Smooth muscle cell of the coronary artery (primary cell): ENCODE results near the gene NUDT22. TPM values are rescaled to one million over a fixed set of nuclear protein-coding genes. Genes with fewer than 3 reads are reported as not detected.

Experiments
- total RNA-seq: library from RNA; depleted of rRNA; stranded (reverse); fragments of >200 nt; gene quantifications from 2 replicates; pipeline ENCODE4 v1.2.3, GENCODE V29; 2014; ENCODE audit warnings: low replicate concordance

NUDT22 gene
- 34.6 and 72.8 TPM in 2 replicates for total RNA-seq

GRCh38 chr11:64225608-64226506, at the start of gene NUDT22, which contains the start of gene TRPT1:
NUDT22 (plus strand) TSS chr11:64226274; CDS start chr11:64226653, 379 bp downstream.
TRPT1 (minus strand) TSS chr11:64226186; CDS start chr11:64225860, 326 bp downstream.

GRCh38 chr11:64185693-64186491, 40.2 kb upstream of the NUDT22 start, which contains the start of gene STIP1:
STIP1 (plus strand) TSS chr11:64186171; CDS start chr11:64186262, 91 bp downstream.

GRCh38 chr11:64206457-64207255, 19.4 kb upstream of the NUDT22 start, which contains the start of gene FERMT3:
FERMT3 (plus strand) TSS chr11:64206721; CDS start chr11:64207365, 644 bp downstream.

GRCh38 chr11:64230171-64230984, 4.3 kb downstream of the NUDT22 start, which contains the start of gene DNAJC4:
DNAJC4 (plus strand) TSS chr11:64230548; CDS start chr11:64230855, 307 bp downstream.

GRCh38 chr11:64233913-64234586, 8.0 kb downstream of the NUDT22 start, which contains the start of gene VEGFB:
VEGFB (plus strand) TSS chr11:64234584; CDS start chr11:64234834, 250 bp downstream.

GRCh38 chr11:64240435-64241240, 14.6 kb downstream of the NUDT22 start, which contains the start of gene FKBP2:
FKBP2 (plus strand) TSS chr11:64241095; CDS start chr11:64242388, 1,293 bp downstream.

GRCh38 chr11:64246871-64247728, 21.0 kb downstream of the NUDT22 start, which contains the start of gene PPP1R14B:
PPP1R14B (minus strand) TSS chr11:64246943; CDS start chr11:64246673, 270 bp downstream.

GRCh38 chr11:64251016-64251752, 25.1 kb downstream of the NUDT22 start, which contains the start of gene PLCB3:
PLCB3 (plus strand) TSS chr11:64251530; CDS start chr11:64251650, 120 bp downstream.

Other genes with a start within 250 kb of the NUDT22 start
- 59.2 and 63.1 TPM in 2 replicates for gene OTUB1, start 239.8 kb upstream of the NUDT22 start, total RNA-seq
- gene FLRT1, start 190.3 kb upstream of the NUDT22 start, total RNA-seq, result under 0.01 TPM in 1 of 2 replicates, not detected in the other
- 24.5 and 25.4 TPM in 2 replicates for gene MACROD1, start 60.2 kb upstream of the NUDT22 start, total RNA-seq
- gene STIP1, start 40.1 kb upstream of the NUDT22 start, total RNA-seq, result 162 and 280 TPM in 2 replicates
- gene FERMT3, start 19.6 kb upstream of the NUDT22 start, total RNA-seq, result 8.0 and 10.7 TPM in 2 replicates
- gene TRPT1, start 88 bp upstream of the NUDT22 start, total RNA-seq, result 32.9 and 42.8 TPM in 2 replicates
- 11.7 and 12.6 TPM in 2 replicates for gene DNAJC4, start 4.3 kb downstream of the NUDT22 start, total RNA-seq
- gene VEGFB, start 8.3 kb downstream of the NUDT22 start, total RNA-seq, result 20.7 and 23.5 TPM in 2 replicates
- gene FKBP2, start 14.8 kb downstream of the NUDT22 start, total RNA-seq, result 67.4 and 90.4 TPM in 2 replicates
- 114 and 363 TPM in 2 replicates for gene PPP1R14B, start 20.7 kb downstream of the NUDT22 start, total RNA-seq
- 43.6 and 50.0 TPM in 2 replicates for gene PLCB3, start 25.3 kb downstream of the NUDT22 start, total RNA-seq
- 26.3 and 79.5 TPM in 2 replicates for gene BAD, start 58.4 kb downstream of the NUDT22 start, total RNA-seq
- gene GPR137, start 59.6 kb downstream of the NUDT22 start, total RNA-seq, result 6.9 and 7.1 TPM in 2 replicates
- not detected in 2 replicates for gene KCNK4, start 65.0 kb downstream of the NUDT22 start, total RNA-seq
- 0.15 and 0.23 TPM in 2 replicates for gene CATSPERZ, start 74.1 kb downstream of the NUDT22 start, total RNA-seq
- 22.8 and 29.8 TPM in 2 replicates for gene ESRRA, start 79.2 kb downstream of the NUDT22 start, total RNA-seq
- gene TRMT112, start 91.3 kb downstream of the NUDT22 start, total RNA-seq, result 244 and 288 TPM in 2 replicates
- gene PRDX5, start 91.8 kb downstream of the NUDT22 start, total RNA-seq, result 378 and 390 TPM in 2 replicates
- 0.12 and 3.2 TPM in 2 replicates for gene CCDC88B, start 113.9 kb downstream of the NUDT22 start, total RNA-seq
- gene RPS6KA4, start 132.9 kb downstream of the NUDT22 start, total RNA-seq, result 39.3 and 51.6 TPM in 2 replicates